HL-60/S4 treated with phorbol 12-myristate 13-acetate at 8.2 ng/mL for 4 days and 3 days (cell line): ENCODE measurements around the gene GLDC.
"Not testable (repeated sequence)": the region's sequence is repeated elsewhere in the genome, so short reads cannot be mapped to it uniquely, and the experiment has no call there.

Source experiments
- in situ Hi-C: fragments of 300-500 bp; cut with MboI; formaldehyde crosslinking; loops from 2 replicates; pipeline ENCODE4 v1.15.0; 2022; ENCODE audit warnings: low sequenced_read_pairs

GLDC gene

GRCh38 chr9:6665628-6666027 lies 20.1 kb upstream of the GLDC start:
- in situ Hi-C loops: no loop called here

- in situ Hi-C loops: no loop called here
These were observed 18.7 kb upstream of the GLDC start for GRCh38 chr9:6664204-6664680.

- in situ Hi-C loops: no loop called here
These were observed 15.0 kb upstream of the GLDC start for GRCh38 chr9:6660512-6660911.

- in situ Hi-C loops: no loop called here
These were observed 13.3 kb upstream of the GLDC start for GRCh38 chr9:6658628-6659353.

GRCh38 chr9:6656614-6657300 lies 11.2 kb upstream of the GLDC start:
- in situ Hi-C loops: no loop called here

- in situ Hi-C loops: no loop called here
These were observed 9.5 kb upstream of the GLDC start for GRCh38 chr9:6655036-6655435.

- in situ Hi-C loops: no loop called here
These were observed 736 bp upstream of the GLDC start for GRCh38 chr9:6646293-6646636.

GRCh38 chr9:6645105-6645354 lies 499 bp downstream of the GLDC start:
- in situ Hi-C loops: not testable (repeated sequence)

- in situ Hi-C loops: no loop called here
These were observed 1.0 kb downstream of the GLDC start for GRCh38 chr9:6644346-6645104.

GRCh38 chr9:6641961-6642360 lies 3.6 kb downstream of the GLDC start:
- in situ Hi-C loops: no loop called here

- in situ Hi-C loops: no loop called here
These were observed 4.0 kb downstream of the GLDC start for GRCh38 chr9:6641561-6641960.

GRCh38 chr9:6641056-6641455 lies 4.5 kb downstream of the GLDC start:
- in situ Hi-C loops: no loop called here

- in situ Hi-C loops: no loop called here
These were observed 5.1 kb downstream of the GLDC start for GRCh38 chr9:6640268-6641051.

GRCh38 chr9:6639622-6640021 lies 5.9 kb downstream of the GLDC start:
- in situ Hi-C loops: no loop called here

GRCh38 chr9:6634444-6634843 lies 11.1 kb downstream of the GLDC start:
- in situ Hi-C loops: no loop called here

- in situ Hi-C loops: no loop called here
These were observed 12.2 kb downstream of the GLDC start for GRCh38 chr9:6633378-6633777.

GRCh38 chr9:6632516-6633183 lies 12.9 kb downstream of the GLDC start:
- in situ Hi-C loops: no loop called here

GRCh38 chr9:6631207-6631512 lies 14.4 kb downstream of the GLDC start:
- in situ Hi-C loops: no loop called here

GRCh38 chr9:6630502-6631206 lies 14.9 kb downstream of the GLDC start:
- in situ Hi-C loops: no loop called here

GRCh38 chr9:6628704-6629103 lies 16.8 kb downstream of the GLDC start:
- in situ Hi-C loops: no loop called here
